Measurements from ENCODE around the gene RYR1.

The RYR1 gene

GRCh38 chr19:38562096-38562495 is 128.6 kb downstream of the RYR1 start:
- H3K9ac ChIP-seq (ENCODE audit: low read length) = no peak overlapping the region
- no peaks in the 10 kb centered on the region for H3K9me2 ChIP-seq (replicated peaks; ENCODE audit: insufficient read depth, low read length)
- no peak overlapping the region for H3K4me2 ChIP-seq (ENCODE audit: low read depth, low read length, poor library complexity, severe bottlenecking)
- no peak overlapping the region for H3K27ac ChIP-seq (ENCODE audit: low read depth, low read length)
- H2AFZ ChIP-seq (ENCODE audit: low read depth, low read length, severe bottlenecking) = no peak overlapping the region
- H3K79me2 ChIP-seq (ENCODE audit: insufficient read depth, low read length) = no peaks in the 10 kb centered on the region
- no peaks in the 10 kb centered on the region for H3K27me3 ChIP-seq (ENCODE audit: low read length)
- no peaks in the 10 kb centered on the region for H3K36me3 ChIP-seq (ENCODE audit: low read length)
- H4K20me1 ChIP-seq (ENCODE audit: low read depth, low read length) = no peaks in the 10 kb centered on the region
- H3K9me3 ChIP-seq (ENCODE audit: insufficient read depth, low read length) = no peaks in the 10 kb centered on the region
- no peak for TF ChIP-seq EZH2phosphoT487 (conservative IDR thresholded peaks at IDR 0.05; ENCODE audit: low read length)
- 0 out of 2 replicates have a peak, but pooled peaks cover 7% of the 10 kb centered on the region for H3F3A ChIP-seq (ENCODE audit: insufficient read depth)
- H3K4me3 ChIP-seq (ENCODE audit: insufficient read depth, low read length, poor library complexity, severe bottlenecking) = no peak overlapping the region

- H3K27me3 ChIP-seq (ENCODE audit: low read length) = no peaks in the 10 kb centered on the region
- no peaks in the 10 kb centered on the region for H3K9me2 ChIP-seq (replicated peaks; ENCODE audit: insufficient read depth, low read length)
- H4K20me1 ChIP-seq (ENCODE audit: low read depth, low read length) = no peaks in the 10 kb centered on the region
- H3K9ac ChIP-seq (ENCODE audit: low read length) = no peak overlapping the region
- no peaks in the 10 kb centered on the region for H3K79me2 ChIP-seq (ENCODE audit: insufficient read depth, low read length)
- no peaks in the 10 kb centered on the region for H3K36me3 ChIP-seq (ENCODE audit: low read length)
- no peak overlapping the region for H3K4me2 ChIP-seq (ENCODE audit: low read depth, low read length, poor library complexity, severe bottlenecking)
- TF ChIP-seq CTCF (IDR thresholded peaks at IDR 0.05; ENCODE audit: insufficient read depth, low read length, poor library complexity, severe bottlenecking) (no peak), EZH2phosphoT487 (conservative IDR thresholded peaks at IDR 0.05; ENCODE audit: low read length) (no peak)
- no peak overlapping the region for H3K4me3 ChIP-seq (ENCODE audit: insufficient read depth, low read length, poor library complexity, severe bottlenecking)
- no peak overlapping the region for H2AFZ ChIP-seq (ENCODE audit: low read depth, low read length, severe bottlenecking)
- no peaks in the 10 kb centered on the region for H3K9me3 ChIP-seq (ENCODE audit: insufficient read depth, low read length)
- H3F3A ChIP-seq (ENCODE audit: insufficient read depth) = 0 out of 2 replicates have a peak, but pooled peaks cover 7% of the 10 kb centered on the region
- no peak overlapping the region for H3K27ac ChIP-seq (ENCODE audit: low read depth, low read length)
Measured at GRCh38 chr19:38563475-38563874, 130.0 kb downstream of the RYR1 start.

GRCh38 chr19:38564981-38565690 is 131.6 kb downstream of the RYR1 start:
- Histone ChIP-seq H3K4me2 (ENCODE audit: low read depth, low read length, poor library complexity, severe bottlenecking) (no peak overlapping the region), H3K27ac (ENCODE audit: low read depth, low read length) (no peak overlapping the region), H2AFZ (ENCODE audit: low read depth, low read length, severe bottlenecking) (no peak overlapping the region), H3K27me3 (ENCODE audit: low read length) (no peaks in the 10 kb centered on the region), H3F3A (ENCODE audit: insufficient read depth) (0 out of 2 replicates have a peak, but pooled peaks cover 1% of the 10 kb centered on the region), H3K4me3 (ENCODE audit: insufficient read depth, low read length, poor library complexity, severe bottlenecking) (no peak overlapping the region), H3K9me2 (replicated peaks; ENCODE audit: insufficient read depth, low read length) (no peaks in the 10 kb centered on the region), H3K9me3 (ENCODE audit: insufficient read depth, low read length) (no peaks in the 10 kb centered on the region), H3K36me3 (ENCODE audit: low read length) (no peaks in the 10 kb centered on the region), H4K20me1 (ENCODE audit: low read depth, low read length) (no peaks in the 10 kb centered on the region), H3K9ac (ENCODE audit: low read length) (no peak overlapping the region), H3K79me2 (ENCODE audit: insufficient read depth, low read length) (no peaks in the 10 kb centered on the region)
- no peak for TF ChIP-seq EZH2phosphoT487 (conservative IDR thresholded peaks at IDR 0.05; ENCODE audit: low read length)
- no peak for TF ChIP-seq CTCF (IDR thresholded peaks at IDR 0.05; ENCODE audit: insufficient read depth, low read length, poor library complexity, severe bottlenecking)

DNA sequence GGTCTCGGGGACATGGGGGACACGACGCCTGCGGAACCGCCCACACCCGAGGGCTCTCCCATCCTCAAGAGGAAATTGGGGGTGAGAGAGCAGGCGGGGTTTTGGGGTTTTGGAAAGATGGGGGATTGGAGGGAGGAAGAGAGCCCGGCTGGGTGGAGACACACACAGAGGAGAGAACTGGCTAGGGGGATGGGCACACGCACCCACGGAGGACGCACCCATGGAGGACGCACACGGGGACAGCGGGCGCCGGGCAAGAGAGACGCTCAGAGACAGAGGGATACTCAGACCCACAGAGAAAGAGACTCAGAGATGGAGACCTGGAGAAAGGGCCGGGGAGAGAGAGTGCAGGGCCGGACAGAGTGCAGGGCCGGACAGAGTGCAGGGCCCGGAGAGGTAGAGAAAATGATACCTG is 132.2 kb downstream of the RYR1 start:
- H3K4me3 ChIP-seq (ENCODE audit: insufficient read depth, low read length, poor library complexity, severe bottlenecking) = no peak overlapping the region

More for the DNA sequence above, 132.2 kb downstream of the RYR1 start:
- Histone ChIP-seq H3K27me3 (ENCODE audit: low read length) (no peaks in the 10 kb centered on the region), H3K9ac (ENCODE audit: low read length) (no peak overlapping the region), H3K9me2 (replicated peaks; ENCODE audit: insufficient read depth, low read length) (no peaks in the 10 kb centered on the region), H3K4me2 (ENCODE audit: low read depth, low read length, poor library complexity, severe bottlenecking) (no peak overlapping the region), H3K27ac (ENCODE audit: low read depth, low read length) (no peak overlapping the region), H3K79me2 (ENCODE audit: insufficient read depth, low read length) (no peaks in the 10 kb centered on the region), H3F3A (ENCODE audit: insufficient read depth) (no peaks in the 10 kb centered on the region), H4K20me1 (ENCODE audit: low read depth, low read length) (no peaks in the 10 kb centered on the region), H3K9me3 (ENCODE audit: insufficient read depth, low read length) (no peaks in the 10 kb centered on the region), H3K36me3 (ENCODE audit: low read length) (no peaks in the 10 kb centered on the region), H2AFZ (ENCODE audit: low read depth, low read length, severe bottlenecking) (no peak overlapping the region)
- no peak for TF ChIP-seq CTCF (IDR thresholded peaks at IDR 0.05; ENCODE audit: insufficient read depth, low read length, poor library complexity, severe bottlenecking)
- TF ChIP-seq EZH2phosphoT487 (conservative IDR thresholded peaks at IDR 0.05; ENCODE audit: low read length) = no peak

Measured in SU-DHL-6 (cell line).